Skeletal muscle cell (primary cell): ENCODE measurements around the gene MRPL27.

Experiments
- DNase-seq: peaks from one replicate; pipeline ENCODE4 v3.0.0-alpha.2; 2010; ENCODE audit warnings: low read depth
- H3K4me3 ChIP-seq: 2 replicates; pipeline ENCODE4 v1.5.1; 2011; ENCODE audit warnings: low read depth, mild to moderate bottlenecking, control low read depth, low read length, moderate library complexity

MRPL27 gene

DNA sequence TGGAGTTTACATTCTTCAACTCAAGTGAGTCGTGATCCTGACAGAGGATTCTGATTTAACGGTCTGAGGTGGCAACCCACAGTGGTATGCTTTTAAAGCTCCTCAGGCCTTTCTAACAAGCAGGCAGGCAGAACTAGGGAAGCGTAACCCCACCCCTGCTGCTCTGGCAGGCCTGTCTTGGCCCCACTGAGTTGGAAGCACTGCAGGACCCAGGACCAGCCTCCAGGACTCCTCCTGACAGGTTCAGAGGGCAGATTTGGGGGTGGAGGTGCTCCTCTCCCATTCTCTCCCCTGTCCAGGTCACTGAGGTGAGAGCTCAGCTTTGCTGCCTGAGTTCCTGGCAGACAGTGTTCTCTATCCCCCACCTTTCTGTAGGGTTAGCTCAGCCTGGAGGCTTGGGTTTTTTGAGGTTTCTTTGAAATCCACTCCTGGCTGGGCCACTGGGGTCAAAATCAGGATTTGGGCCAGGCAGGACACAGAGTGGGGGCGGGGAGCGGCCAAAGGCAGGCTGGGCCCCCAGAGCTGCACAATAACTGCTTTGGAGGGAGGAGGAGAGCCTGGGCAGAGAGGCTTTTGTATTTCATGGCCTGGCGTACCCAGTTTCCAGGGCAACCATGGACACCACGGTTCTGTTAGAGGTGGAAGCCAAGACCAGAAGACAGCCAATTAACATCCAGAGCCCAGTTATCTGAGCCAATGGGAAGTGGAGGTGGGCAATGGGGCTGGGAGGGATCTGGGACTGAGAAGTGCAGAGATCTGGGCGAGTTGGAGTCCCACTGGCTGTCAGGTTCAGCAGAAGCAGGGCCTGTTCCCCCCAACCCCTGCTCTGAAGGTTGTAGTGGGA lies 9.5 kb downstream of the MRPL27 start:
- H3K4me3 ChIP-seq, result no peak overlapping the region

DNA sequence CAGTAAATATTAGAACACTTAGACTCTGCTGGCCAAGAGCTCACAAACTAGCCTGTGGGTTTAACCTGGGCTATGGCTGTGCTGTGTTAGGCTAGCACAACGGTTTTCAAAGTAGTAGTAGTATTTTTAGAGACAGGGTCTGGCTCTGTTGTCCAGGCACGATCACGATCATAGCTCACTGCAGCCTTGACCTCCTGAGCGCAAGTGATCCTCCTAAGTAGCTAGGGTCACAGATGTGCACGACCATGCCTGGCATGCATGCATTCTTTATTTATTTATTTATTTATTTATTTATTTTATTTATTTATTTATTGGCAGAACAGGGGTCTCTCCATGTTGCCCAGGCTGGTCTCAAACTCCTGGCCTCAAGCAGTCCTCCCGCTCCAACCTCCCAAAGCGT lies 10.3 kb downstream of the MRPL27 start:
- no peak overlapping the region for H3K4me3 ChIP-seq
- DNase-seq, result no peak

More for the DNA sequence above, 9.5 kb downstream of the MRPL27 start:
- no peak for DNase-seq

DNA sequence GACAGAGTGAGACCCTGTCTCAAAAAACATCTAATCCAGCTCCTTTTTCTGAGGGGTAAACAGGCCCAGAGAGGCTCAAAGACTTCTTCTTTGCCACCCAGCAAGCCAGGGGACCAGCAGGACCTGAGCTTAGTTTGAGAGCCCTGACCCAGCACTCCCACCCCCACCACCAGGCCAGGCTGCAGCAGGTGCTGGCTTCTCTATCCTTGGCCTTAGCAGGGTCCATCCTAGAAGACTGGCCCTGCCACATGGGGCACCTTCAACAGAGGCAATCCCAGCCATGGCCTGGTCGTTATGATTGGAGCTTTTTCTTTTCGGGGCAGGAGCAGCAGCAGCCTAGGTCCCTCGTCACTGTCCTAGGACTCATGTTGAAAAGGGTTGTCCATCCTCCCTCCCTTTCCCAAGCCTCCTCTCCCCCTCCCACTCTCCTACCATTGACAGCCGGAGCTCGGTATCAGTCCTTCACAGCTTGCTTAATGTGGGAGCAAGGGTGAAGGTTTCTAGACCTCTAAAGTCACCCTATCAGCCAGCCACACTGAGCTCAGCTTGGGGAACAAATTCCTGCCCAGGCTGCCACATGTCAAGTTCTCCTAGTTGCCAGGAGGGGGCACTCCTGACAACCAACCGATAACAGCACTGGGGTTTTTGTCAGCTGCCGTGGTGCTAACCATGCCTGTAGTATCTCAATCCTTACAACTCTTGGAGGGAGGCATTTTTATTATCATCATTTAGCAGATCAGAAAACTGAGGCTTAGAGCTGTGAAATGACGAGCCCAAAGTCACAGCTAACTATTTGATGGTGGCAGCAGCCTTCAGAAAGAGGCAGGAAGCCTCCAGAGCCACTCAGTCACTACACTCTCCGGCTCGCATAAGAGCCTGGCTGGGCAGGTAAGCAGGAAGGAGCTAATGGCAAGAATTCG lies 11.2 kb downstream of the MRPL27 start:
- peak; percentile 36 for DNase-seq
- no peak overlapping the region for H3K4me3 ChIP-seq

DNA sequence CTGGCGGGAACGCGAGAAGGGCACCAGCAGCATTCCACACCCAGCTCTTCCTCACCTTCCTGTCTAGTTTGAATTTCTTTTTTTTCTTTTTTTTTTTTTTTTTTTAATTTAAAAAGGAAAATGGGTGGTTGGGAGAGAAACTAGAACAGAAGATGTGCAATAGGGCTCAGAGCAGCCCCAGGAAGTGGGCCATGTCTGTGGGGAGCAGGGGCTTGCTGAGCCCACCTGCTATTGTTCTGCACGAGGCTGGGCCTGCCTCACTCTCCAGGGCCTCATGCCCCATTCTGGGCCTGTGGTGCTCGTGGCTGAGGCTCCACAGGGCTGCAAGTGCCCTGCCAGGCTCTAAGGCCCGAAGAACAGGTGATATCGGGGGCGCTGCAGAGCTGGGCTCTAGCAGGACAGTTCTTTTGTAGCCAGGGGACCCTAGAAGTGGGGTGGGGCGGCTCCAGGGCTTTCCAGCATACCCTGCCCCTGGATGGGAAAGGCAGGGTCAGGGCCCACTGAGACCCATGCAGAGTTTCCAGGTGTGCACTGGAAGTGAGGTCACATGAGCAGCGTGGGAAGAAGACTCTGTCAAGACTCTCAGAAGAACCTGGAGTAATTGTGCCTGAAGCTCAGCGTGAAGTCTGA lies 12.4 kb downstream of the MRPL27 start:
- no peak for DNase-seq
- no peak overlapping the region for H3K4me3 ChIP-seq

DNA sequence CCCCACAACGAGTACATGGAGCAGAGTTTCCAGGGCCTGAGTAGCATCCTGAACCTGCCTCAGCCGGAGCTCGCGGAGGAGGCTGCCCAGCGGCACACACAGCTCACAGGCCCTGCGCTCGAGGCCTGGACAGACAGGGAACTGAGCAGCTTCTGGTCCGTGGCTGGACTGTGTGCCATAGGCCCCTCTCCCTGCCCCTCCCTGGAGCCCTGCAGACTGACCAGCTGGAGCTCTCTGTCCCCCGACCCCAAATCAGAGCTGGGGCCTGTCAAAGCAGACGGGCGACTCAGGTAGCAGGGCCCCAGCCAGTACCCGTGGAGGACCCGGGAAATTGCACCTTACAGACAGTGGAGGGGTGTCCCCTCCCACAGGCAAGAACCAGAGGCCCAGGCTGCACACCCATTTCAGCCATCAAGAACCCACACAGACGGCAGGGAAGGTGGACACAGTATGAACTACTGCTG lies 13.0 kb downstream of the MRPL27 start:
- H3K4me3 ChIP-seq, result no peak overlapping the region
- no peak for DNase-seq

DNA sequence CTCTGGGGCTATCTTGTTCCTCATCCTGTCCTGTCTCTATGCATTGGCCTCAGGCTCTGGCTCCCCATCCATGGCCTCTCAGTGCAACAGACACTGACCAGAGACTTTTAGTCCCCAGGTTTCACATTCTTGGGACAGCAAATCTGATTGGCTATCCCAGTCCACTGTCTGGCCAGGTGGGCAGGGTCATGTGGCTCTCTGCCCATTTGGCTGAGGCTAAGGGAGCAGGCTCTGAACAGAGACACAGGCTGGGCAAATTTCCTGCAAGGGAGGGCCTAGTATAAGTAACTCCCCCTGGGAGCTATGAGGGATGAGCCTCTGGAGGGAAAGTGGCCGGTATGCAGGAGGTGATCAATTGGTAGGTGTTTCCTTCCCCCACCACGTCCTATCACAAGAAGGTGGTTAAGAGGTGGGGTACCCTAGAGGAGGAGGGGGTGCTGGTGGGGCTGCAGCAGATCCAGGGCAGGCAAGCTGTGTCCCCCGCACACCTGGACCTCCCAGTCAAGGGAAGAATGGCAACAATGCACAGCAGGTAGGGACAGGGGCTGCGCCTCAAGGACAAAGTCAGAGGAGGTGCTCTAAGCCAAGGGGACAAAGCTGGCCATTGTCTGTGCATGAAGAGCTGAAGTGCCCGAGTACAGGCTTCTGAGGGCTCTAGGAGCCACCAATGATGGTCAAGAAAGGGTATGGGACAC lies 13.8 kb downstream of the MRPL27 start:
- no peak overlapping the region for H3K4me3 ChIP-seq
- no peak for DNase-seq

DNA sequence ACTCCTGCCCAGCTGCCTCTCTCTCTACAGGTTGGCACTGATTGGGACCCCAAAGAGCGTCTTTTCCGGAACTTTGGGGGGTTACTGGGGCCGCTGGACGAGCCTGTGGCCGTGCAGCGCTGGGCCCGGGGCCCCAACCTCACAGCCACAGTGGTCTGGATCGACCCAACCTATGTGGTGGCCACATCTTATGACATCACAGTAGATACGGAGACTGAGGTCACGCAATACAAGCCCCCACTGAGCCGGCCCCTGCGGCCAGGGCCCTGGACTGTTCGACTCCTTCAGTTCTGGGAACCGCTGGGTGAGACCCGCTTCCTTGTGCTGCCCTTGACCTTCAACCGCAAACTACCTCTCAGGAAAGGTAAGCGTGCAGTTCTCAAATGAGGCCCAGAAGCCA lies 14.8 kb downstream of the MRPL27 start:
- DNase-seq, result no peak

DNA sequence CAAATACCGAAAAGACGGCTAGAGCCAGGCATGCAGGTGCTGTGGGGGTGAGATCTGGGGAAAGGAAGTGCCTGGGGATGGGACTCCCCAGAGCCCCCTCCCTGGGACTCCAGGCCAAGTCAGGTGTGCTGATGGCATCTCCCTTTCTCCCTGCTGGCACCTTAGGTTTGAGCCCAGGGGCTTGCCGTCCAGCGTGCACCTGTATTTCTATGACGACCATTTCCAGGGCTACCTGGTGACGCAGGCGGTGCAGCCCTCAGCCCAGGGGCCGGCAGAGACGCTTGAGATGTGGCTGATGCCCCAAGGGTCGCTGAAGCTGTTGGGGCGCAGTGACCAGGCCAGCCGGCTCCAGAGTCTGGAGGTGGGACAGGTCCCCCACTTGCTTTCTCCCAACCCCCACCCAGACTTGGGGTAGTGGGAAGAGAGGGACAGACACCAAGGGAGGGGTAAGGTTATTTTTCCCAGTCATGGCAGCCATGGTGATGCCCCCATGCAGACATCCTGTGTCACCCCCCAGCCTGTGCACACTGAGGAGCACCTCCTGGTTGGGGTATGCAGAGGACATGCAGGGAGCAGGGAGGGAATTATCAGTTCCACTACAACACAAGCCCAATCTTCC lies 16.0 kb downstream of the MRPL27 start:
- DNase-seq, result no peak
- no peak overlapping the region for H3K4me3 ChIP-seq

More for the DNA sequence above, 14.8 kb downstream of the MRPL27 start:
- no peak overlapping the region for H3K4me3 ChIP-seq

DNA sequence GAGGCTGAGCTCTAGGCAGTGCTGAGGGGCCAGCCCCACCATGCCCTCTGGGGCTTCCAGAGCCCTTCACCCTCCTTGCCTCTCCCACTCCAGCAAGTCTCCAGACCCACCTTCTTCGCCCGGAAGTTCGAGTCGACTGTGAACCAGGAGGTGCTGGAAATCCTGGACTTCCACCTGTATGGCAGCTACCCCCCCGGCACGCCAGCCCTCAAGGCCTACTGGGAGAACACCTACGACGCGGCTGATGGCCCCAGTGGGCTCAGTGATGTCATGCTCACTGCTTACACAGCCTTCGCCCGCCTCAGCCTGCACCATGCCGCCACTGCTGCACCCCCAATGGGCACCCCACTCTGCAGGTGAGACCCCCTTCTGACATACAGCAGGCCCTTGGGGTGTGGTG lies 16.6 kb downstream of the MRPL27 start:
- H3K4me3 ChIP-seq, result no peak overlapping the region

DNA sequence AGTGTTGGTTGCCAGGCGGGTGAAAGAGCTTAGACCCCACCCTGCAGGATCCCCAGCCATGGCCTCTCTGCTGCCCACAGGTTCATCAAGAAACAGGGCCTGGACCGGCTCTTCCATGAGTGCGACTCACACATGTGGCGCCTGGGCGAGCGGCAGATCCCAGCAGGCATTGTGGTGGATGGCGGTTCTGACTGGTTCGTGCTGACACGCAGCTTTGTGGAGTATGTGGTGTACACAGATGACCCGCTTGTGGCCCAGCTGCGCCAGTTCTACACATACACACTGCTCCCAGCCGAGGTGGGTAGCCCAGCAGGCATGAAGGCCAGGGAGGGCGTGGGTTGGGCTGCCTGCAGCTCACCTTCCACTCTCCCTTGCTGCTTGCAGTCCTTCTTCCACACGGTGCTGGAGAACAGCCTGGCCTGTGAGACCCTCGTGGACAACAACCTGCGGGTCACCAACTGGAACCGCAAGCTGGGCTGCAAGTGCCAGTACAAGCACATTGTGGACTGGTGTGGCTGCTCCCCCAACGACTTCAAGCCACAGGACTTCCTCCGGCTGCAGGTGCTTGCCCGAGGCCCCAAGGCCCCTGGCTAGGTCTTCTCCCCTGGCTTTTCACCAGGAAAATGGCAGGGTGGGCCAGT lies 17.2 kb downstream of the MRPL27 start:
- H3K4me3 ChIP-seq, result no peak overlapping the region
- no peak for DNase-seq

More for the DNA sequence above, 16.6 kb downstream of the MRPL27 start:
- no peak for DNase-seq

DNA sequence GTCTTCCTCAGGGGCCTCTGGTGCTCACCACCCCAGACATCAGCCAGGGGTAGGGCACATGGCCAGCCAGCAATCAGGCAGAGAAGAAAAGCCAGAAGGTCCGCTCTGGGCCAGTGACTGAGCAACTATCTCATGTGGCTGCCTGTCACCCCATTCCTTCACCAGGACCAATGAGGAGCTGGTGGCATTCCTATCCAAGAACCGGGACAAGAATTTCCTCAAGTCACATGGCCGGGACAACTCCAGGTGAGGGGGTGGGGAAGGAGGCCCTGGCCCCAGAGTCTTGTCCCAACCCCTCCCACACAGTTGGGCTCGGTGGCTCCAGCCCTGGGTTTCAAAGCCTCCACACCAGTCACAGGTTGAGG lies 17.7 kb downstream of the MRPL27 start:
- no peak overlapping the region for H3K4me3 ChIP-seq
- DNase-seq, result no peak

DNA sequence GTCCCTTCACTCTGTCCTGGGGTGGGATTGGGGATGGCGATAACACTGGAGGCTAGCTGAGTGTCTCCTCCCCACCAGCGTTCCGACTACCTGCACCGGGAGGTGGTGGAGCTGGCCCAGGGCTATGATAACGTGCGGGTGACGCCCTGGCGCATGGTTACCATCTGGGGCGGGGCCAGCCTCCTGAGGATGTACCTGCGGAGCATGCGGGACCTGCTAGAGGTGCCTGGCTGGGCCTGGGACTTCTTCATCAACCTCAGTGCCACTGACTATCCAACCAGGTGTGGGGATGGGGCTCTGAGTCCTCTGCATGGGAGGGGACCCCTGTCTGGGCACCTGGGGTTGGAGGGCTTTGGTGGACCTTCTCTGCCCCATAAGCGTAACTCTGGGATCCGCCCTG lies 18.2 kb downstream of the MRPL27 start:
- DNase-seq, result no peak
- H3K4me3 ChIP-seq, result no peak overlapping the region

DNA sequence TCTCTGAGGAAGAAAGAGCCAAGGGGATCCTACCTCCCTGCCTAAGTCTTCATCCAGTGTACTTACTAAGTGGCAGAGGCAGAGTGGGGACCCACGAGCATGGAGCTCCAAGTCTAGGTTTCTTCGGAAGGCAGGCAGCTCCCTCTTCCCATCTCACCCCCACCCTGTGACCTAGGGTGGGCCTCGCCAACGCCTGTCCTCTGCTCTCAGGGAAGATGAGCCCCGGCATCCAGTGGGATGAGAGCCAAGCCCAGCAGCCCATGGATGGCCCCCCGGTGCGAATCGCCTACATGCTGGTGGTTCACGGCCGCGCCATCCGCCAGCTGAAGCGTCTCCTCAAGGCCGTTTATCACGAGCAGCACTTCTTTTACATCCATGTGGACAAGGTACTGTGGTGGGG lies 18.8 kb downstream of the MRPL27 start:
- no peak overlapping the region for H3K4me3 ChIP-seq
- no peak for DNase-seq

DNA sequence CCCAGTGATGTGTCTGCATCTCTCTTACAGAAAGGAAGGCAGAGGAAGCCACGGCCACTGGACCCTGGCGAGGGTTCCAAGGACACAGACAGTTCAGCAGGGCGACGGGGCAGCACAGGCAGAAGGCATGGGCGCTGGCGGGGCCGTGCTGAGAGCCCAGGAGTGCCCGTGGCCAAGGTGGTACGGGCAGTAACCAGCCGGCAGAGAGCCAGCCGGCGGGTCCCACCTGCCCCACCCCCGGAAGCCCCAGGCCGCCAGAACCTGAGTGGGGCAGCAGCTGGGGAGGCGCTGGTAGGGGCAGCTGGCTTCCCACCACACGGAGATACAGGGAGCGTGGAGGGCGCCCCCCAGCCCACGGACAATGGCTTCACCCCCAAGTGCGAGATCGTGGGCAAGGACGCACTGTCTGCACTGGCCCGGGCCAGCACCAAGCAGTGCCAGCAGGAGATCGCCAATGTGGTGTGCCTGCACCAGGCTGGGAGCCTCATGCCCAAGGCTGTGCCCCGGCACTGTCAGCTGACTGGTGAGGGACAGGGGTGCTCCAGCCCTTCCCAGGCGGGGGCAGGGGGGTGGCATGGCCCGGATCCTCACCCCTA lies 19.3 kb downstream of the MRPL27 start:
- no peak for DNase-seq

DNA sequence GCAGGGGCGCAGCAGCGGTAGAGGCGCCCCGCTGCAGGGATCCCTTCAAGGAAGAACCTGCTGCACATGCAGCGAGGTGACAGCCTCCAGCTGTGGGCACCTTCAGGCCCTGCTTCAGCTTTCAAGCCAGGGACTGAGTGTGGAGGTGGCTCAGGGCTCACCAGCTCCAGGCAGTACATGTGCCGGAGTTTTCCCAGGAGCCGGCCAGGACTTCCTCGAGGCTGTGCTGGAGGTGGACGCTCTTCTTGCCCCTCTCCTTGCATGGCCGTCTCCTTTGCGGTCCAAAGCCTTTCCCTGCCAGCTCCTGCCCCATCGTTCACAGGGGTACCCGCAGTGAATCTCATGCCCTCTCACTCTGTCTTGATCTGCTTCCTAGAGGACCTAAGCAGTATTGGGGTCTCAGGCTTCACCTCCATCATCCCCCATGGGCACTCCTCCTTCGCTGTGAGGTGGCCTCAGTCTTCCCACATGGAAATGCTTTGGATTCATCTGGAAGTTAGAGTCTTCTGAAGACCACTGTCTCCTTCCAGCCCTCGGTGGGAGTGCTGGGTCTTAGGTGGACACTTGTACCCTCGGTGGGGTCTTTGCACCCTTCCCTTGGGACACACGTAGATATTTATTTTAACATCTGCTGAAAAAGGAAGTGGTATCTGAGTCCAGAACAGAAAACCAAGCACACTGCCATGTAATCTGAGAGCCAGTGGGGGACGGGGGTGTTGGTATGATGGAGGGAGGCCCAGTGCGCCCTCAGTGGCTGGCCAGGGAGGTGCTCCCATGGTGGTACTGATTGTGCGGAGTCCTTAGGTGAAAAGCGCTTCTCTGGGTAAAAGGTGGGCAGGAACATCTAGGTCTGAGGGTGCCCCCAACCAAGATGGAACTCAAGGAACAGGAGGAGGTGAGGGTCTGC lies 20.0 kb downstream of the MRPL27 start:
- no peak overlapping the region for H3K4me3 ChIP-seq
- no peak for DNase-seq

More for the DNA sequence above, 19.3 kb downstream of the MRPL27 start:
- H3K4me3 ChIP-seq, result no peak overlapping the region

DNA sequence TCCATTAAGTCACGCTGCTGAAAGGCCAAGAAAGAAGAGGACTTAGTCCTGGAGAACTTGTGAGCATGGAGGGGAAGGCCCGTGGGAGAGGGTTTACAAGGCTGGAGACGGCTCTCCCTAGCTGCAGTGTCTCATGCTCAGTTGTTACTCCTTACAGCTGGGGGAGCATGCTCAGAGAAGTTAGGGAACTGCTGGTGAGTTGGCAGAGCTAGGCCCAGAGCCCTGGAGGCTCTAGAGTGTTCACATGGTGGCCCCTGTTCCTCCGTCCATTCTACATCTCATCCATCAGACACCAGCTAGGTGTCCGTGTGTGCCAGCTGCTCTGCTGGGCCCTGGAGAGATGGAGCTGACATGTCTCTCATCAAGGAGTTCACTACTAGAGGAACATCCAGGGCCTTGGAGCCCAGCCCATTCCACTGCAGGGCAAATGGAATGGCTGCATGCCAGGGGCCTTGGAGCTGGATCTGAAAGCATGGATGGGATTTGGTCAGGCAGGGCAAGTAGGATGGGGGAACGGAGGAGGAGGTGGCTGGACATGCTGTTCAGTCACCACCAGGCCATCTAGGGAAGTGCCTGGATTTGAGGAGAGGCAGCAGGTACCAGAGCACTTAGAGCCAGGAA lies 20.8 kb downstream of the MRPL27 start:
- no peak overlapping the region for H3K4me3 ChIP-seq
- DNase-seq, result no peak

DNA sequence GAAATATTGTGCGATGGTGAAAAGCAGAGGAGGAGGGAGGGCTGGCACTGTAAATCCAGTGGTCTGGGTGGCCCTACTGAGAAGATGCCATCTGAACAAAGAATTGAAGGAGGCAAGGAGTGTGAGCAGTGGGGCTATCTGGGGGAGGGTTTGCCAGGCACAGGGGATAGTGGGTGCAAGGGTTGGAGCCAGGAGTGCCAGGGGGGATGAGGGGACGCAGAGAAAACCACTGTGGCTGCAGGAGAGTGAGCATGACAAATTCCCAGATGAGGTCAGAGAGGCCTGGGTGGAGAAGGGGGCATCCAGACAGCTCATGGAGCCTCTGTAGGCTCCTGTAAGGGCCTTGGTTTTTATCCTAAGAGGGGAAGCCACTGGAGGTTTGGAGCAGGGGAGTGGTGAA lies 22.3 kb downstream of the MRPL27 start:
- H3K4me3 ChIP-seq, result no peak overlapping the region
- no peak for DNase-seq
